Renal cortex interstitium (tissue), 15 donors: ENCODE data around the gene STX19. TPM values are rescaled to one million over a fixed set of nuclear protein-coding genes. Genes with fewer than 3 reads are reported as not detected.

Experiments
- DNase-seq, 11 donors: peaks; one replicate each; pipeline ENCODE4 v3.0.0-alpha.2; 2013; ENCODE audit warnings: low read depth in 9 of 11, low spot score in 4 of 11; ENCODE audit errors: extremely low read depth in 1 of 11
- long read RNA-seq, 16 experiments: transcript quantifications; one replicate each; lab custom pipeline, GENCODE V29; 2026
- polyA plus RNA-seq, 3 donors: library from polyadenylated mRNA; unstranded; fragments of 120-200 nt; gene quantifications; one replicate each; pipeline ENCODE4 v1.2.1, GENCODE V29; 2013; ENCODE audit not compliant: insufficient read length in 3 of 3

The STX19 gene
- polyA plus RNA-seq: under 1 TPM in 2 of 3 donors, not detected in 1; 0.29 to 0.35 TPM
- long read RNA-seq, donor 1, partial matches to known transcripts: 33 of 33 reads
- long read RNA-seq, donor 1, other reads (novel, unspliced or antisense): 0 of 33 reads
- long read RNA-seq, donor 2: 0 reads
- long read RNA-seq, donor 3: 0 reads
- long read RNA-seq, donor 4: 0 reads
- long read RNA-seq, donor 5: 0 reads
- long read RNA-seq, donor 6: 0 reads
- long read RNA-seq, donor 7: 0 reads
- long read RNA-seq, donor 8, partial matches to known transcripts: 90 of 101 reads
- long read RNA-seq, donor 8, other reads (novel, unspliced or antisense): 11 of 101 reads
- long read RNA-seq, donor 9: 0 reads
- long read RNA-seq, donor 10: 0 reads
- long read RNA-seq, donor 11, partial matches to known transcripts: 18 of 18 reads
- long read RNA-seq, donor 11, other reads (novel, unspliced or antisense): 0 of 18 reads
- long read RNA-seq, donor 12: 0 reads
- long read RNA-seq, donor 13: 0 reads
- long read RNA-seq, donor 14: 0 reads
- long read RNA-seq, donor 15: 0 reads
- long read RNA-seq, donor 16, partial matches to known transcripts: 11 of 21 reads
- long read RNA-seq, donor 16, other reads (novel, unspliced or antisense): 10 of 21 reads

DNA sequence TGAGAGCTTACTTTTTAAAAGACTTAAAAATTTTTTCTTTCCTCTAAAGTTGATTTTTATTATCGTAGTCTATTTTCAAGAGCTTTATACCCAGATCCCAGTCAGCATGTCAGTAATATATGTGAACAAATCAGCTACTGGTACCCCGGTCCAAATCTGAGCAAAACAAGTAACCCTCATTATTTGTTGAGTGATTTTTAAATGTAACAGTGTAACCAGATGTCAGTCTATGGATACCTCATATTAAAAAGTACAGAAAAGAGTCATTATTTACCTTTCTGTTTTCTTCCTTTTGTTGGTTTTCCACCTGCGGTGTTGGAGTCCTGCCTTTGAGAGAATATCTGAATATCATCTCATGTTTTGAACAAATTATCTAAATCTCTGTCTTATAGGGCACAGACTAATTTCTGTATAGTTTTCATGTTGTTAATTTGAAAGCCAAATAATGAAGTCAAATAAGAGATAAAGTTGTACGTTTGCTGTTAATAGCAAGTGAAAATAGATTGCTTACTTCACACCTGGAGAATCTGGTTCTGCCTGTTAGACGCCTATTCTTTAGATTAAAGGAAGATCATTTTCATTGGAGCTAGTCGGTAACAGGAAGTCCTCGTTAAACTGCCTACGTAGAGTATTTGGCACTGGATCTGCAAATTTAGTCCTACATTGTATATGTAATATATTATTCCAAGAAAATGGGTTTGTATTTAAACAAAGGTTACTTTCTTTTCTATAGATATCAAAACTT, at the start of gene STX19:
TSS of gene STX19 (minus strand) at position 505 of the 745 bp plus-strand sequence. CDS start 13,328 bp downstream, outside the sequence.
- DNase-seq: no peak

- no peak for DNase-seq
These were observed 47.7 kb upstream of the STX19 start for GRCh38 chr3:94076055-94076454.

GRCh38 chr3:94071713-94072284, 43.4 kb upstream of the STX19 start:
- DNase-seq: no peak

- no peak for DNase-seq
These were observed 42.0 kb upstream of the STX19 start for GRCh38 chr3:94070341-94070911.

DNA sequence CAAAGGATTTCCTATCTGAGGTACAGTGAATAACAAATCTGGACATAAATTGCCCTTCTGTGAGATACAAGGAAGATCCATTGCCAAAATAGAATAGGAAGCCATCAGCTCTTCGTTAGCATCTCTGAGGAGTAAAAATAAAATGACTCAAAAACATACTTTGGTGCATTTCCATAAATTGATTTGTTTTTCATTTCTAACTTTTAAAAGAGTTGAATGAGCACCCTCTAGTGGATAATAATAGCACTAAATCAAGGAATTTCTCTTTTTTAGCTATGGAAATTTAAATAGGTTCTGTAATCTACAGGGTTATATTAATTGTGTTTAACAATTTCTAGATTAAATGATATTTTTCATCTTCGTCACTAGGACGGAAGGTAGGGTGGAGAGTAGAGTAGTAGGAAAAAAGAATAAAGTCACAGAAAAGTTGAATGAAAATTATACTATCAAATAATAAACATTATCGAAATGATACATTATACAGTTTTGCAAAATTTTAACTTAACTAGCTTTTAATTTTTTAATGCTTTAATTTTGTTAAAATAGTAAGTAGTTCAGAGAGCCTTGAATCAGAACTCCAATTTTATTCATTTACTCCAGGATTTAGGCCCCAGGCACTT, 40.9 kb upstream of the STX19 start:
- DNase-seq: no peak

- DNase-seq: no peak
These were observed 38.4 kb upstream of the STX19 start for GRCh38 chr3:94066506-94067500.

DNA sequence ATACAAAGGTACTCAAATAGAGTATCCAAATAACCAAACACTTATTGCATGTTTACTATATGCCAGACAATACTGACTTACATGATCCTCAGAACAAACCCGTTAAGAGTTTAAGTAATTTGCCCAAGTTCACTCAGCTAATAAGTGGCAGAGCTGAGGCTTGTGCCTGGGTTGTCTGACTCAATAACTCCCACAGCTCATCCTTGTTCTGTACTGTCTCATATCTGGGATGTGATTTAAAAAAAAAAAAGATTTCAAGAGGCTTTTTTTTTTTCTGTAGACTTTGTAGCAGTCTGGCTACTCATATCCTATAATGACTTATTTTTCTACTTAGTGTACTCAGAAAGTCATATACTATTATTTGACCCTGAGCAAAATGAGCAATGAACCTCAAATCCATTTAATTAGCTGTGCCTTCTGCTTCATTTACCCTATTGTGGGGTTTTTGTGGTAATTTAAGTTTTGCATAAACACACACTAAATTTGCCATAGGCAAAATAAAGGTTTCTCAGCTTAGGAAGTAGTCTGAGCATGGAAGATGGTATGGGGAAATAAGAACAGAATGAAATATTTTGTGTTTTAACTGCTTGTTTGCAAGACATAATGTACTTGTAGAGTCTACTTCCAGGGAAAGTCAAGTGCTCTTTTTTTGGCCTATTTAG, 37.6 kb upstream of the STX19 start:
- DNase-seq: no peak

- DNase-seq: no peak
These were observed 36.7 kb upstream of the STX19 start for GRCh38 chr3:94065122-94065521.

GRCh38 chr3:94064243-94064860, 36.0 kb upstream of the STX19 start:
- no peak for DNase-seq

DNA sequence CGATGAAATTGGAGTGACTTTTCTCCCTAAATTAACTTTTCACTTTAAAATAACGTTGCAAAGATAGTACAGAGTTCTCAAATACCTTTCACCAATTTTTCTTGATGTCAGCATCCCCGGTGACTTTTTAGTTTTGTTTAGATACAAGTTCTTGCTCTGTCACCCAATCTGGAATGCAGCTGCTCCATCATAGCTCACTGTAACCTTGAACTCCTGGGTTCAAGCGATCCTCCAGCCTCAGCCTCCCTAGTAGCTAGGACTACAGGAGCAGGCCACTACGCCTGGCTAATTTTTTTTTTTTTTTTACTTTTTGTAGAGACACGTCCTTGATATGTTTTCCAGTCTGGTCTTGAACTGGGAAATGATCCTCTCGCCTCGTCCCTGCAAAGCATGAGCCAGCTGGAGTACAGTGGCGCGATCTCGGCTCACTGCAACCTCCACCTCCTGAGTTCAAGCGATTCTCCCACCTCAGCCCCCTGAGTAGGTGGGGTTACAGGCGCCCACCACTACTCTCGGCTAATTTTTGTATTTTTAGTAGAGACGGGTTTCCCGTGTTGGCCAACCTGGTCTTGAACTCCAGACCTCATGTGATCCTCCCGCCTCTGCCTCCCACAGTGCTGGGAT, 35.2 kb upstream of the STX19 start:
- DNase-seq: no peak

GRCh38 chr3:94062513-94063404, 34.4 kb upstream of the STX19 start, which contains the start of the genes DHFR2 and NSUN3:
Gene DHFR2 (minus strand): TSS chr3:94062916. CDS start chr3:94061511, 1,405 bp downstream.
Gene NSUN3 (plus strand): TSS chr3:94063061. CDS start chr3:94063127, 66 bp downstream.
- peak; percentile 90 to 97 (median 94) for DNase-seq

GRCh38 chr3:94061297-94061696, 32.9 kb upstream of the STX19 start:
- DNase-seq: no peak

GRCh38 chr3:94050546-94050945, 22.1 kb upstream of the STX19 start:
- no peak for DNase-seq

- DNase-seq: no peak
These were observed 20.9 kb upstream of the STX19 start for GRCh38 chr3:94049267-94049666.

DNA sequence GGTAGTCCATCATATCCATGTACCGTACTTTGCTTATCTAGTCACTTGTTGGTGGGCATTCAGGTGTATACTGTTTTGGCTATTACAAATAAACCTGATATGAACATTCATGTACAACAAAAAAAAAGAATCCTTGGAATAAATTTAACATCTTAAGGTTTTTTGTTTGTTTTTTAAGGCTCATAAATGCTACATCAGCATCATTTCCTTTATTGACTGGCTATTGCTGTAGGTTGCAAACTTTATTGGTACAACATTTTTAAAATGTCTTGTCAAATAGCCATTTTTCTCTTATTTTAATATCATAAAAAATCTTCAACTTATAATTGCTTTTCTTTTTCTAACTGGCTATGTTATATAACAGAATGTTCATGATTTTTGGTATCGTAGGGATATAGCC, 18.1 kb upstream of the STX19 start:
- no peak for DNase-seq
